Measurements from ENCODE around the gene PLAAT1.

The PLAAT1 gene

GRCh38 chr3:193271101-193271840, 30.2 kb downstream of the PLAAT1 start:
- H3K4me3 ChIP-seq (ENCODE audit: low read depth, low read length): no peak overlapping the region
- TF ChIP-seq, protein P1, sequence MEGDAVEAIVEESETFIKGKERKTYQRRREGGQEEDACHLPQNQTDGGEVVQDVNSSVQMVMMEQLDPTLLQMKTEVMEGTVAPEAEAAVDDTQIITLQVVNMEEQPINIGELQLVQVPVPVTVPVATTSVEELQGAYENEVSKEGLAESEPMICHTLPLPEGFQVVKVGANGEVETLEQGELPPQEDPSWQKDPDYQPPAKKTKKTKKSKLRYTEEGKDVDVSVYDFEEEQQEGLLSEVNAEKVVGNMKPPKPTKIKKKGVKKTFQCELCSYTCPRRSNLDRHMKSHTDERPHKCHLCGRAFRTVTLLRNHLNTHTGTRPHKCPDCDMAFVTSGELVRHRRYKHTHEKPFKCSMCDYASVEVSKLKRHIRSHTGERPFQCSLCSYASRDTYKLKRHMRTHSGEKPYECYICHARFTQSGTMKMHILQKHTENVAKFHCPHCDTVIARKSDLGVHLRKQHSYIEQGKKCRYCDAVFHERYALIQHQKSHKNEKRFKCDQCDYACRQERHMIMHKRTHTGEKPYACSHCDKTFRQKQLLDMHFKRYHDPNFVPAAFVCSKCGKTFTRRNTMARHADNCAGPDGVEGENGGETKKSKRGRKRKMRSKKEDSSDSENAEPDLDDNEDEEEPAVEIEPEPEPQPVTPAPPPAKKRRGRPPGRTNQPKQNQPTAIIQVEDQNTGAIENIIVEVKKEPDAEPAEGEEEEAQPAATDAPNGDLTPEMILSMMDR (IDR thresholded peaks at IDR 0.05; ENCODE audit: borderline replicate concordance, insufficient read depth, low read depth, low read length): no peak

DNA sequence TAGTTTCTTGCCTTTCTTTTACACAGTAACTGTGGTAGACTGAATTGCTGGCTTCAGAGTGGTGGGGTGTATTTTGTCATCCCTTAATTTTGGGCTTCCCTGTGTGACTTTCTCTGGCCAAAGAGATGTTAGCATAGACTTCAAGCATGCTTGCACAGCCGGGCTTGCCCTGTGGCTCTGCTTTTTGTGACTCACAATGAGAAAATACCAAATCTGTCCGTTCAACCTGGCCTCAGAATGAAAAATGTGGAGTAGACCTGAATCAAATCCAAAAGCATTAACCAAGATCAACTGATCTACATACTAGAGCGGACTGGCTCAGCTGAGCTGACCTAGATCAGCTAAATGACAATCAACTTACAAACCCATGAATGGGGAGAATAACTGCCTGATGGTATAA, 51.4 kb downstream of the PLAAT1 start:
- H3K4me3 ChIP-seq (ENCODE audit: low read depth, low read length): no peak overlapping the region
- TF ChIP-seq, protein P1 (IDR thresholded peaks at IDR 0.05; ENCODE audit: borderline replicate concordance, insufficient read depth, low read depth, low read length): no peak

- TF ChIP-seq, protein P1 (IDR thresholded peaks at IDR 0.05; ENCODE audit: borderline replicate concordance, insufficient read depth, low read depth, low read length): no peak
- H3K4me3 ChIP-seq (ENCODE audit: low read depth, low read length): no peak overlapping the region
These were observed 55.0 kb downstream of the PLAAT1 start for GRCh38 chr3:193295985-193296384.

GRCh38 chr3:193297421-193297820, 56.4 kb downstream of the PLAAT1 start:
- TF ChIP-seq, protein P1 (IDR thresholded peaks at IDR 0.05; ENCODE audit: borderline replicate concordance, insufficient read depth, low read depth, low read length): no peak
- H3K4me3 ChIP-seq (ENCODE audit: low read depth, low read length): no peak overlapping the region

GRCh38 chr3:193301433-193301832, 60.4 kb downstream of the PLAAT1 start:
- H3K4me3 ChIP-seq (ENCODE audit: low read depth, low read length): no peak overlapping the region
- TF ChIP-seq, protein P1 (IDR thresholded peaks at IDR 0.05; ENCODE audit: borderline replicate concordance, insufficient read depth, low read depth, low read length): no peak

DNA sequence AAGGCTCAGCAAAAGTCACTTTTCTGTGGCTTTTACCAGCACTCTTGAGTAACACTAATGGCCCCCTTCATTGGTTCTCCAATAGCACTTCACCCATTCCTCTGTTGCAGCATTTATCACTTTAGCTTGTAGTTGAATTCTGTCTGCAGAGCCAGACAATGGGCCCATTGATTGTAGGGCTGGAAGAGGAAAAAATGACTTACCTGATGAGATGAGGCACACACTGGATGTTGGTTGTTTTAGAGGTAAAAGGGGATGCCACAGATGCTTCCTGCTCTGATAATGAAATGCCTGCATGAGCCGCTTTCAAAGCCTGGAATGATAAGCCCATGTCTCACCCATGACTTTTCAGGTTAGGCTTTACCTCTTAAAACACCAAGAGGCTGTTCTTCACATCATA, 64.3 kb downstream of the PLAAT1 start:
- TF ChIP-seq, protein P1 (IDR thresholded peaks at IDR 0.05; ENCODE audit: borderline replicate concordance, insufficient read depth, low read depth, low read length): no peak
- no peak overlapping the region for H3K4me3 ChIP-seq (ENCODE audit: low read depth, low read length)

Measured in GM12875 (cell line).